Cardiac muscle cell (in vitro differentiated cells and primary cell): ENCODE results near the gene PPM1H. TPM values are rescaled to one million over a fixed set of nuclear protein-coding genes. Genes with fewer than 3 reads are reported as not detected.

Experiments used
- DNase-seq, 2 donors: peaks; one replicate each; pipeline versions ENCODE4 v3.0.0 to v3.0.0-alpha.2; 2010 to 2017; ENCODE audit warnings: low read depth in 1 of 2, low spot score in 1 of 2
- H3K27ac ChIP-seq: fragments of 200-600 bp; sonication (generic); 2 replicates; pipeline ENCODE4 v1.5.1; 2016
- H3K27me3 ChIP-seq: fragments of 200-600 bp; sonication (generic); 2 replicates; pipeline ENCODE4 v1.6.0; 2016; ENCODE audit warnings: control low read depth
- H3K36me3 ChIP-seq: fragments of 200-600 bp; sonication (generic); 2 replicates; pipeline ENCODE4 v1.5.1; 2016; ENCODE audit warnings: control low read depth
- H3K4me1 ChIP-seq: fragments of 200-600 bp; sonication (generic); 2 replicates; pipeline ENCODE4 v1.8.1; 2017; ENCODE audit warnings: low read depth, mild to moderate bottlenecking, mixed run types
- H3K4me3 ChIP-seq: fragments of 200-600 bp; sonication (generic); 2 replicates; pipeline ENCODE4 v1.5.1; 2016; ENCODE audit warnings: mild to moderate bottlenecking
- H3K9me3 ChIP-seq: fragments of 200-600 bp; sonication (generic); 2 replicates; pipeline ENCODE4 v1.5.1; 2017; ENCODE audit warnings: low read depth, mild to moderate bottlenecking, control low read depth
- CTCF ChIP-seq: IDR thresholded peaks from 2 replicates; pipeline ENCODE4 v1.5.1; 2012; ENCODE audit warnings: low read depth, mild to moderate bottlenecking, low read length
- polyA plus RNA-seq: library from polyadenylated mRNA; unstranded; fragments of >200 nt; fragmentation: Nextera tagmentation; extraction: Ambion mirVana; gene quantifications from 2 replicates; pipeline ENCODE4 v1.2.1, GENCODE V29; 2016
- total RNA-seq: library from RNA; depleted of rRNA; stranded (reverse); fragments of >200 nt; gene quantifications from 2 replicates; pipeline ENCODE4 v1.2.3, GENCODE V29; 2016

The PPM1H gene
- total and polyA plus RNA-seq, 2 experiments from 2014 or later = 2.9 to 3.3 TPM

GRCh38 chr12:62839869-62840660, 94.9 kb downstream of the PPM1H start:
- no peak for TF ChIP-seq CTCF
- DNase-seq = peak in 1 of 2 donors; percentile 8
- no peaks in the 10 kb centered on the region for H3K9me3 ChIP-seq
- H3K4me3 ChIP-seq = no peak overlapping the region
- H3K27me3 ChIP-seq = peaks cover 87% of the 10 kb centered on the region
- H3K27ac ChIP-seq = no peak overlapping the region
- H3K4me1 ChIP-seq = no peaks in the 10 kb centered on the region
- no peaks in the 10 kb centered on the region for H3K36me3 ChIP-seq

GRCh38 chr12:62834971-62835547, 99.9 kb downstream of the PPM1H start:
- H3K36me3 ChIP-seq = no peaks in the 10 kb centered on the region
- H3K9me3 ChIP-seq = no peaks in the 10 kb centered on the region
- no peaks in the 10 kb centered on the region for H3K4me1 ChIP-seq
- peaks cover 75% of the 10 kb centered on the region for H3K27me3 ChIP-seq
- peak in 1 of 2 donors; percentile 25 for DNase-seq
- no peak for TF ChIP-seq CTCF
- H3K4me3 ChIP-seq = no peak overlapping the region
- no peak overlapping the region for H3K27ac ChIP-seq

GRCh38 chr12:62834406-62834805, 100.5 kb downstream of the PPM1H start:
- no peak overlapping the region for H3K4me3 ChIP-seq
- H3K36me3 ChIP-seq = no peaks in the 10 kb centered on the region
- no peak for DNase-seq
- TF ChIP-seq CTCF = no peak
- H3K27me3 ChIP-seq = peaks cover 78% of the 10 kb centered on the region
- H3K9me3 ChIP-seq = no peaks in the 10 kb centered on the region
- H3K27ac ChIP-seq = no peak overlapping the region
- no peaks in the 10 kb centered on the region for H3K4me1 ChIP-seq

GRCh38 chr12:62833634-62834033, 101.3 kb downstream of the PPM1H start:
- H3K4me3 ChIP-seq = no peak overlapping the region
- no peak for DNase-seq
- TF ChIP-seq CTCF = no peak
- H3K4me1 ChIP-seq = no peaks in the 10 kb centered on the region
- H3K9me3 ChIP-seq = no peaks in the 10 kb centered on the region
- no peak overlapping the region for H3K27ac ChIP-seq
- no peaks in the 10 kb centered on the region for H3K36me3 ChIP-seq
- H3K27me3 ChIP-seq = peaks cover 80% of the 10 kb centered on the region

- H3K36me3 ChIP-seq = no peaks in the 10 kb centered on the region
- no peaks in the 10 kb centered on the region for H3K9me3 ChIP-seq
- no peaks in the 10 kb centered on the region for H3K4me1 ChIP-seq
- DNase-seq = no peak
- H3K27ac ChIP-seq = no peak overlapping the region
- H3K4me3 ChIP-seq = no peak overlapping the region
- H3K27me3 ChIP-seq = peaks cover 81% of the 10 kb centered on the region
- TF ChIP-seq CTCF = no peak
Observed at GRCh38 chr12:62832558-62832957, 102.4 kb downstream of the PPM1H start.
